ENCODE results near the gene HPX.
A peak's percentile ranks its signal among the peaks of the same experiment; 100 is the strongest.

HPX gene, protein sequence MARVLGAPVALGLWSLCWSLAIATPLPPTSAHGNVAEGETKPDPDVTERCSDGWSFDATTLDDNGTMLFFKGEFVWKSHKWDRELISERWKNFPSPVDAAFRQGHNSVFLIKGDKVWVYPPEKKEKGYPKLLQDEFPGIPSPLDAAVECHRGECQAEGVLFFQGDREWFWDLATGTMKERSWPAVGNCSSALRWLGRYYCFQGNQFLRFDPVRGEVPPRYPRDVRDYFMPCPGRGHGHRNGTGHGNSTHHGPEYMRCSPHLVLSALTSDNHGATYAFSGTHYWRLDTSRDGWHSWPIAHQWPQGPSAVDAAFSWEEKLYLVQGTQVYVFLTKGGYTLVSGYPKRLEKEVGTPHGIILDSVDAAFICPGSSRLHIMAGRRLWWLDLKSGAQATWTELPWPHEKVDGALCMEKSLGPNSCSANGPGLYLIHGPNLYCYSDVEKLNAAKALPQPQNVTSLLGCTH

DNA sequence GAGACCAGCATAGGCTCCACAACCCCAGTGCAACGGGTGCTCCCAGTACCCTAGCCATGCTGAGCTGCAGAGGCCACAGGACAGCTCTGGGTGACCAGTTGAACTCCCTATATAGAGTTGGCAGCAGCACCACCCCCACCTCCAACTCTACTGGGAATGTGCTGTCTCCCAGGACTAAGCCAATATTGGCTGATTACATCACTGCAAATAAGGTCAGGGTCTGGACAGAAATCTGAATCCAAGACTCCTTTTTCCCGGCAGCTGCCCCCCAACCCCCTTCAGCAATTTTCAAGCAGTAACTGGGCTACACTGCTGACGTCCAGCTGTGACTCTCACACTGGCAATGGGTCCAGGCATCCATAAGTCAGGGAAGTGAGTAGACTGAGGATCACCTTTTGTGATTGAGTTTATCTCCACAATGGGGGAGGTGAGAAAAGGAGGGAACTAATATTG lies at the start of gene HPX:
TSS of gene HPX (minus strand) at position 82 of the 453 bp plus-strand sequence. CDS start at position 58, 24 bp downstream.
- no peak for DNase-seq

DNA sequence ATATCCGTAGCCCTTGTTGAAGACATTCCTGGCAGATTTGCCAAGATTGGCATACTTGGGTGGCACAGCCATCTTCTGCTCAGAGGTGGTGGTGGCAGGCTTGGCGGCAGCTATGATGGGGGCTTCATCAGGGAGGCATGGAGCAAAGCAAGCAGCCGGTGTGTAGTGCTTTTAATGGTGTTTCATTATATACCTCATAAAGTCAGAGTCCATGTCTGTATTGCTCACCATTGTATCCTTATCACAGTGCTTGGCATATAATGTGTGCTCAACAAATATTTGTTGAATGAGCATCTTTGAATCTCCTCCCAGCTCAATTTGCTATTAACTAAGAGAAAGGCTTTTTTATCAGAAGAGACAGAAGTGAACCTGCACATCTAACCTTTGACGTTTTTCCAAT lies 48.5 kb upstream of the HPX start:
- no peak for DNase-seq

DNA sequence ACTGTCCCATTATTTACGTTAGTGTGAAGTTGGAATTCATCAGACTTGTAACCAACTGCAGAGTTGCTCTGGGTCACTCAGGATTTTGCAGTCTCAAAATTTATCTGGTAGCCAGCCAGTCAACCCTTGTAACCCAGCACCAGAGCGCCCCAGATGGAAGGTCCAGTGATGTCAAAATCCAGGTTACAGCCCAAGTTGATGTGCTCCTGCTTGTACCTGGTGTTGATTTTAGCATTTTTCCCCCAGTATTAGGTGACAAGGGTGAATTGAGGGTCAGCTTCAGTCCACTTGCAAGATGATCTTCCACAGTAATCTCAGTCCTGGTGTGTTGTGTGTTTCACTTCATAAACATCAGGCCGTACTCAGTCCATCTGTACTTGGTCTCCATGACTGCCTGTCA lies 48.0 kb upstream of the HPX start:
- no peak for DNase-seq

DNA sequence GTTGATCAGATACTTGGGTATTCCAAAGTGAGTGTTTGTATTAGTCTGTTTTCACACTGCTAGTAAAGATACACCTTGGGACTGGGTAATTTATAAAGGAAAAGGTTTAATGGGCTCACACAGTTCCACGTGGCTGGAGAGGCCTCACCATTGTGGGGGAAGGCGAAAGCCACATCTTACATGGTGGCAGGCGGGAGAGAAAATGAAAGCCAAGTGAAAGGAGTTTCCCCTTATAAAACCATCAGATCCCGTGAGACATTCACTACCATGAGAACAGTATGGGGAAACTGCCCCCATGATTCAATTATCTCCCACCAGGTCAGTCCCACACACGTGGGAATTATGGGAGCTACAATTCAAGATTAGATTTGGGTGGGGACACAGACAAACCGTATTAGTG lies 47.6 kb upstream of the HPX start:
- DNase-seq = no peak

DNA sequence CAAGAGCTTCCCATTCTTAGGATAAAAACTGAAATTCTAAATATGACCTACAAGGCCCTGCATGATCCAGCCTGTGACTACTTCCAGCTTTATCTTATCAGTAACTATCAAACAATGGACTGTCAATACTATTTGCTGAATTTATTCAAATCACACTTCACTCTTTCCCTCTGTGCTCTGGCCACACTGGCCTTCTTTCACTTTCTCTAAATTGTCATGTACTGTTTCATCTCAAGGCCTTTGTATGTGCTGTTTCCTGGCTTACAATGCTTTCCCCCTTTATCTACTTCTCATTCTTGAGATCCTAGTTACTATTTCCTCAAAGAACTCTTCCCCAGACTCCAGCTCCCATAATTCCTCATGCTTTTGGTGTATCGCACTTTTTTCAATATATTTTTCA lies 46.2 kb upstream of the HPX start:
- DNase-seq = no peak

DNA sequence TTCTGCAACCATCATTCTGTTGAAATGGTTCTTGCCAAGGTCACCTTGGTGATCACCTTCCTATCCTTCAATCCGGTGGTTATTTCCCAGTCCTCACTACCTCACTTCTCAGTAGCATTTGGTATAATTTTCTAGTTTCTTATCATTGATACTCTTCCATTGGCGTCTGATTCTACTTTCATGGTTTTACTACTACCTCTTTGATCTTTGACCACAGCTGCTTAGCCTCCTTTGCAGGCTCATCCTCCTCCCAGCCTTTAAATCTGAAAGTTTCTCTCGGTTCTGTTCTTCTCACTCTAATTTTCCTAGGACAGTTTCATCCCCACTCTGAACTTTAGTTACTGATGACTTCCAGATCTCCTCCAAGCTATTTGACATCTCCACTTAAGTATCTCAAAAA lies 45.5 kb upstream of the HPX start:
- no peak for DNase-seq

DNA sequence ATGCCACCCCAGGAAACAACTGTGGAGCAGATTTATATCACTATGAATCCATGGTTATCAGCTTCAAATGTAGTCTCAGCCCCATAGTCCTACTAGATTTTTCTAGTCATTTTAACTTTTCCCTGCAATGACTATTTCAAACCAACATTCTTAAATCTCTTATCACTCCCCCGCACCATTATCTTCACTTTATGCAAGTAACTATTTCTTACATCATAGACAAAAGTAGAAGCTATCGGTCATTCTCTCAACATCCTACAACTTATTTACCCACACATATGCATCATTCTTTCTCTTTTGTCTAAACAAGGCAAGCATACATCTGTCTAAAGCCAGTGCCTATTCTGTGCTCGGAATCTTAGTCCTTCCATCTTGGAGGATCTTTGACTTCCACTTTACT lies 44.9 kb upstream of the HPX start:
- no peak for DNase-seq

DNA sequence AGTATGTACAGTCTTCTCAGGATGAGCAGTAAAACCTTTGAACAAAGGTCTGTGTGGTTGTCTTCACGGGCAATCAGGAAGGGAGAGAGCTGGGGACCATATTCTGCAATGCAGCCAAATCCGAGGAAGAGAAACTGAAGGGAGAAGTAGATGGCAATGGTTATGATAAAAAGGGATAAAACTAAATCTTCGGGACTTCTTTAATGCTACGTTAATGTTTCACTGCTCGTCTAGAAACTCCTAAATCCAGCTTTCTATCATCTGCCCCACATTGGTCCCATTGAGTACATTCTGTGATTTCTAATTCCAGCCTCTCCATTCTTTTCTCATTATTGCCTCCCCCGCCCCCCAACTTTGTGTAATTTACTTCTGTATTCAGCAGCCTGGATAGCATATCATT lies 42.2 kb upstream of the HPX start:
- no peak for DNase-seq

DNA sequence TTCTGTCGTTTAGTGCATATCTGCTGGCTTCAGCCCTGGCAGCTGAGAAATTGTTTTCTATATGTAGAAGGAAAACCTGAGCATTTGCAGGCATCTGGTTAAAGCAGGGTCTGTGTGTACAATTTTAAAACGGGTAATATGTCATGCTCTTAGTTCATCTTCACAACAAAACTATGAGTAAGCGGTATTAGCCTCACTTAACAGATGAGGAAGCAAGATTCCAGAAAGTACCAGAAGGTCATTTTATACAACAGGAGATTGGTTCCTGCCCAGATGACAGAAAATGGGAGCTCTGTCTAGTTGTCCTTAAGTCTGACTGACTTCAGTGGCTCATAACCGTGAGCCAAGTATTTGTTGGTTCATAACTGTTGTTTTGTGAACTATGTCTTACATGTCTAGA lies 41.7 kb upstream of the HPX start:
- DNase-seq = no peak

DNA sequence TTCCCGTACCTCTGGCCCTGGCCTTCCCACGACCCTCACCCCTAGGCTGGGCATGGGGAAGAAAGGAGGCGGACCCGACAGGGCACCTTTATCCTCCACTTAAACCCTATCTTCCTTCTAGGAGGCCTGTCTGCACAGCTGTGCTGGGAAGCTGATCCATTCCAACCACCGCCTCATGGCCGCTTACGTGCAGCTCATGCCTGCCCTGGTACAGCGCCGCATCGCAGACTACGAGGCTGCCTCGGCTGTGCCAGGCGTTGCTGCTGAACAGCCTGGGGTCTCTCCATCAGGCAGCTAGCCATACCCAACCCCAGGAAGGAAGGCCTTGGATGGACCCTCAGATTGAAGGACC lies 41.1 kb upstream of the HPX start:
- no peak for DNase-seq

DNA sequence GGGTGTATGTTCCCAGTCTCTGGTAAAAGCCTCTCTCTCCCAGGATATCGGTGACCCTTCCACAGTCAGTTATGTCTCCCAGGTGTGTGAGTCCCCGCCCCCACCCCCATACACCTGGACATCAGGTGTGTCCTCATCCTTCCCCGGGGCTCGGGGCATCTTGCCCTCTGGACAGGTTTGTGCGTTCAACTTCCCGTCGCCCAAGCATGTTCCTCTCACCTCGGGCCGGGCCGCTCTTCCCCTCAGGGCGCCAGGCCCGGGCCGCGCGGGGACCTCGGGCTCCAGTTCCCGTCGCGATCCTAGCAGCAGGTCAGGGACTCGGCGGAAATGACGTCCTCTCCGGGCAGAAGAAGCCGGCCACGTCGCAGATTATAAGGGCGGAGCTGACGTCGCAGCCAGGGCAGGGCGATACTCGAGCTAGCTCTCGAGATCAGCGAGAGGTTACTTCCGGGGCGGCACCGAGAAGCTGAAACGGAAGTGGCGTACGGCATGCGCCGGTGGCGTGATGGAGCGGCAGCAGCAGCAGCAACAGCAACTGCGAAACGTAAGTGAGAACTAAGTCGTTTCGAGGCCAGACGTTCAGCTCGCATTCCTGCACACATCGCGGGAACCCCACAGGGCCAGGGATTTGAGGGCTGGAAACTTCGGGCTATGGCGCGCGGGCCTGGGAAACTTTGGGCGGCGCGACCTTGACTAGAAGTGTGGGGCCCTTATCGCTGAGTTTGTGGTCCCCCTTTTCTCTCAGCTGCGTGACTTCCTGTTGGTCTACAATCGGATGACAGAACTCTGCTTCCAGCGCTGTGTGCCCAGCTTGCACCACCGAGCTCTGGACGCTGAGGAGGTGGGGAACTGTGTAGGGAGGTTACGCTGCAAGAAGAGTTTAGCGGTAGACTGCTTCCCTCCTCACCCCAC lies 40.5 kb upstream of the HPX start, which contains the start of the genes ARFIP2 and TIMM10B:
TSS of gene ARFIP2 (minus strand) at position 320 of the 912 bp plus-strand sequence. CDS start 910 bp downstream, outside the sequence.
TSS of gene TIMM10B (plus strand) at position 490 of the 912 bp plus-strand sequence. CDS start at position 506, 16 bp downstream.
- DNase-seq = peak; percentile 97

DNA sequence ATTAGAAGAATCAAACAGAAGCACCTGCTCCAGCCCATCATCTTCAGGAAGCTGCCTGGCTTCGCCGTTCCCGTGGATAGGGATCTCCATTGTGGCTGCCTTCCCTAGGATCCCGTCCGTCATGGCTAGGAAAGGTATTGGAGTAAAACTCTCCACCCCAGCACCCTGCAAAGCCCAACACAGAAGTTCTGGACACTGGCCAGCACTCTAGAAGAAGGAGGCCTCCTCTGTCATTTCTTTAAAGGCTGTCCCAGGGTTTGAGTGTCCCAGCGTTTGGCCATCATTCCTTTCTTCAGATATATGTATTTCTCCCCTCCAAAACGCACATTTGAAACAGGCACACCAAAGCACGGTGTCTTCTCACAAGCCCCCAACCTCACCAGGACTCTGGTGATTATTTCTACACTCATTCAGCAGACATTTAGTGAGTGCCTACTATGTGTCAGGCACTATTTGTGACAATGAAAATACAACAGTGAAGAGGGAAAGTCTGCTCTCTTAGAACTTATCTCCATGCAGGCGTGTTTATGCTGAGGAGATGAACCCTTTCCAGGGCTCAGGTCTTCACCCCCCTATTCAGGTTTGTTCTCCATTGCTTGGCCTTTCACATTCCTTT lies 39.6 kb upstream of the HPX start:
- DNase-seq = no peak

DNA sequence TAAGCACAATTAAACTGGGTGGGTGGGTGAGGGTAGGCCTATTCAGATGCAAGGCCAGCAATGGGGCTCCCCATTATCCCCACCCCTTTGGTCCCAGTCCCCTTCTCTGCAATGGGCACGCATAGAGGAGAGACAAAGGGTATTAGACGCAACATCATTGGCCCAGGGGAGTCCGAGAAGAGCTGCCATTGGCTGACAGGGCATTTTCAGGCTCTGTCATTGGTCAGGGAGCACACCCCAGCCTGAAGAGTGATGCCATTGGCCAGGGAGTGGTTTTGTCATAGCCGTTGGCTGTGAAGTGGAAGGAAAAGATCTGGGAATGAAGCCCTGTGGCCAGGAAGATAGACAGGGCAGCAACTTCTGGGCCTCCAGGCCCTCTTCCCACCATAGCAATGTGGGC lies 35.8 kb upstream of the HPX start:
- DNase-seq = no peak

DNA sequence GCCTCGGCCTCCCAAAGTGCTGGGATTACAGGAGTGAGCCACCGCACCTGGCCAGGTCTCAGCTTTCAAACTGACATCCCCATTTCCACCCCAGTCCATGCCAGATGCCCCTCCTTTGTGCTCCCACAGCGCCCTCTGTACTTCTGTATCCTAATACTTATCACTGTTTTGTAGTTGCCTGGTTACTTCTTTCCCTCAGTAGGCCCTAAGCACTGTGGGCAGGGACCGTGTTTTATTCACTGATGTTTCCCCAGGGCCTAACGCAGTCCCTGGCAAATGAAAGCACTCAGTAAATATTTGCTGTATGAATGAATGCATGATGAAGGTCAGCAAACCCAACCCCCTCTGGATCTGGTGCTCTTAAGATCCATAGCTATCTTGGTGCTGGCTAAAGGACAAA lies 35.1 kb upstream of the HPX start:
- no peak for DNase-seq

DNA sequence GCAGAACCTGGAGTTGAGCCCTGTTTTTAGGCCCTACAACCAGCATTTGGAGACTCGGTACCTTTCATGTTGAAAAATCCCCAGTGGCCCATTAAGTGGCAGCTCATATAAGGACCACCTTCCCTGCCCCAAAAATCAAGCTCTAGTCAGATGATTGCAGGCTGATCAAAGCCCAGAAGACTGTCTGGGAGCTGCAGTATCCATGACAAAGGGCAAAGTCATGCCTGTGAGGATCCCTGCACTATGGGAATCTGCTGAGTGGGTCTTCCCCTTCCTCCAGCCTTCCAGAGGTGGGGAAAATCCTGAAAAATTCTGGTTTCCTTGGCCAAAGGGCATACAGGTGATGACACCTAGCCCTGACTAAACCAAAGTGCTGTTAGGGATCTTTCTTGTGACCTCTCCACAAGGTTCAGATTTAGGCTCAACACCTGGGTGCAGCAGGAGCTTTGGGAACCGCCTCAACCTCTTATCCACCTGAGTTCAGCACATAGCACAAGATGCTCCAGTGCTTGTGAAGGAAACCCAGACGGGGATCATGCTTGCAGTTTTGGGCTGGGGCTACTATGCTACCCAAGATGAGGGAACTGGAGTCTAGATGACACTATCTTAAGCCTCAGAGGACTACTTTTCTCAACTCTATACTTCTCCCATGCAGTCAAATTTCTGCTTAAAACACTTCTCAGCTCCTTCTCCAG lies 34.2 kb upstream of the HPX start:
- no peak for DNase-seq

DNA sequence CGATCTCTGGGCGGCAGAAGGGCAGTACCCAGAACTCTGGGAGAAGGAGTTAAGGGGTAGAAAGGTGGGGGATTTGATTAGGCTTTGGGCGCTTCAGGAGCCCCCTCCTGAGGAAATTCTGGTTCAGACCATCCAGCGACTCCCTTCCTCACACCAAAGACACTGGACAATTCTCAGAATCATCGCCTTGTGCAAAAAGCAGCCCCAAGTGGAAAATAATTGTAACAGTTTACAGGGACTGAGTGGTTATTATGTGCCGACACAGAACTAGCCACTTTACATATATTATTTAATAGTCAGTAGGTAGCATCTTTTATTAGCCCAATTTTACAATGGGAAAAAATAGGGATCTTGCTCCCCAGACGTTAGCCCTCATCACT lies 33.6 kb upstream of the HPX start:
- DNase-seq = no peak

DNA sequence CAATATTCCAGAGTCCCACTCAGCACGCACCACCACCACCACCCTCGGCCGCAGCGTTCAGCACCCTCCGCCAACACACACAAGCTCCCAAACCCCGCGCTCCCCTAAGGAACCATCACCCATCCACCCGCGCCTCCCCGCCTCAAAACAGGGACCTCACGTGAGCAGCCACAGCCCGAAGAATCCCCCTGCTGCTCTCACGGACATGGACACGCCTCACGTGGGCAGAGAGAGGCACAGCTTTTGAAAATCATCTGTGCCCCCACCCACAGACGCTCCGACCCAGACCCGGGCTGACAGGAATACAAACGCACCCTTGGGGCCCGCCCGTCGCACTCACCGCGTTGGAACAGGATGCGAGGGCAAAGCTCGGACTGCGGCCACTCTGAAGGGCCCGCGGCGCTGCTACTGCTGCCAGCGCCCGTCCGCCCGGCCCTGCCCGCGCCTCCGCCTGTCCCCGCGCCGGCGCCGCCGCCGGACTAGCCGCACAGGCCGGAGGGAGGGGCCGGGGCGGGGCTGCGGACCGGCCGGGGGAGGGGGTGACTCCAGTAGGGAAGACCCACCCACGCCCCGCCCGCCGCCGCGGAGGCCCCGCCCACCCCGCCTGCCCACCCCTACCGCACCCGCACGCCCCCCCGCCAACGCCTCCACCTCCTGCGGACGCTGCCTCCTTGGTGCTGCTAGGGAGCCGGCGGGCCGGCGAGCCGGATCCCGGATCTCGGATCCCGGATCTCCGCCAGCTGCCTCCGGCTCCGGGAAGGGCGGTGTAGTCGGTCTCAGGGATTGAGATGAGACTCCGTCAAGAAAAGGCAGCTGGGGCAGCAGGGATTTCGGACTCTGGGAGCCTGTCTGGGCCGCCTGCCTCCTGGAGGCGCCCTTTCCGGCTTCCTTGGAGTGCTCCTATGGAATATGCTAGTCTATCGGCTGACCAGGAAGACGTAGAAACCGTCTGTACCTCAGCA lies 32.9 kb upstream of the HPX start, which contains the start of gene TRIM3:
TSS of gene TRIM3 (minus strand) at position 491 of the 962 bp plus-strand sequence. CDS start 8,246 bp downstream, outside the sequence.
- peak; percentile 79 for DNase-seq

DNA sequence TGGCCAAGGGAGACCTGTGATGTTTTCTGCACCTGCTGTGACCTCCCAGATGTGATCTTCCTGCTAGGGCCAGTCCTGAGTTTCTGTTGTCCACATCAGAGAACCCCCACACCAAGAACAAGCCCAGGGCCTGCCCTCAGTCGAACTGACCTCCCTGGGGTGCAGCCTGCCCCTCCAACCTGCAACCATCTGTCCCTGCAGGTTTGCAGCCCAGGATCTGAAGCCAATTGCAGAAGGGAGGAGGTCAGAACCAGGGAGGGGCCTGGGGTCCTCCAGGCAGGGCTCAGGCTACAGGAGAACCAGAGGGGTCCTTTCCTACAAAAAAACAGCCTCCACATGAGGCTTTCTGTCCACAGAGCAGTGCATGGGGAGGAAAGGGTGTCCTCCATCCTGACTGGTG lies 32.1 kb upstream of the HPX start:
- no peak for DNase-seq

DNA sequence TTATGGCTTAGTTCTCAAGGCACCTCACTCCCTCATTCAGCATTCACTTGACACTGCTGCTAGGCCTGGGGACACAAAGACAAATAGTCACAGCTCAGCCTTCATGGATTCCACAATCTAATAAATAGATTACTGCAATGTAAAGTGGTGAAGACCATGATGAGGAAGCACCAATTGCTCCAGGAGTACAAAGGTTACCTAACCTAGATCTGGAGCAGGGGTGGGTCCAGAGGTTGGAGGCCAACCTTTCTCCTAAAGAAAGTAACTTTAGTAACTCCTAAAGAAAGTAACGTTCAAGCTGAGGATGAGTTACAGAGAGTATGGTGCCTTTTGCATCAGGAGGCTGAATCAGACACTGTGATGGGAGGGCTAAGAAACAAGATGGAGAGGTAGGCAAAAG lies 28.8 kb upstream of the HPX start:
- no peak for DNase-seq

DNA sequence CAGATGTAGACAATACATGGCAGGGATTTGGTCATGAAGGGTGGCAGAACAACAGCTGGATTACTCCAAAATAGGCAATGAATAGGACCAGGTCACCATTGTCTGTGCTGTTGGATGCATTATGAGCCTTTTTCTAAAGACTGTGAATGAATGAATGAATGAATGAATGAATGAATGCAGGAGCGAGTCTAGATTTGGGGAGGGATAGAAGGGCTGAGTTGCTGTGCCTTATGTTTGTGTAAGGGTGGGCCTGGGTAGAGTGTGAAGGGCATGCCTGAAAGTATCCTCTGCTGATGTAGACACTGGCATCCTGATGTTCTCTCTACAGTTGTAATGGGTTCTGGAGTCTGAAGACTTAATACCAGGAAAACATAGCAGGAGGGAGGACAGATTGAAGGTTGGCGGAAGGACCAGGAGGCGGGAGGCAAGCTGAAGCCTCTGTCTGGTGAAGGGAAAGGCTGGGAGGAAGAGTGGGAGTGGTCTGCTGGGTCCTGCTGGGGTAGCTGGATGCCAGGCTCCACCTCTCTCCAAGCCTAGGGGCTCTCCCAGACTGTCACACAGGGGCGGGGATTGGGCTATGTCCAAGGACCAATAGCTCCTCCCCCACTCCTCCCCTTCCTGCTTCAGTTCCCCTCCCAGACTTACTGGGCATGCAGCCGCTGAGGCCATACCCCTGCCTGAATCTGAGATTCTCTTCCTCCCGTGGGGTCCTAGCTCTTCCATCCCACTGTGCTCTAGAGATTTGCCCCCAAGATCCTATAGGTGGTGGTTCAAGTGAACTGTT lies 28.1 kb upstream of the HPX start:
- no peak for DNase-seq

DNA sequence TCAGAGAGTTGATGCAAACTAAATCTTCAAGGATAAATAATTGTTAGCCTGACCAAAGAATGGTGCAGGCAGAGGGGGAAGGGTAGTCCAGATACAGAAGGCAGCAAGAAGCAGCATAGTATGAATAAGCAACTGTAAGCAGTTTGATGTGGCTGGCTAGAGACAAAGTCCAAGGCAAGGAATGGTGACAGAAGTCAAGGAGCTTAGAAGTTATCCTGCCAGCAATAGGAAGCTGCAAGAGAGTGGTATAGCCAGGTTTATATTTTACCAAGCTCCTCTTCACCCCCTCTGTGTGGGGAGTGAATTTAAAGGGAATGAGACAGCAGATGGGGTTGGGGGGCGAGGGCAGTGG lies 18.3 kb upstream of the HPX start:
- DNase-seq = no peak

Data from CD4-positive, alpha-beta T cell treated with Interleukin-17A for 1 hour (primary cell).